Erythroblast (primary cell): ENCODE measurements around the gene OTUD5.

Experiments used
- GATA1 ChIP-seq: IDR thresholded peaks from 2 replicates; pipeline ENCODE4 v1.6.1; 2011; ENCODE audit warnings: low read depth, mild to moderate bottlenecking, control low read depth, low read length, moderate library complexity
- POLR2A ChIP-seq: IDR thresholded peaks from 2 replicates; pipeline ENCODE4 v1.6.1; 2011; ENCODE audit warnings: mild to moderate bottlenecking, low read length

GRCh38 chrX:48968377-48968776 is 11.0 kb upstream of the OTUD5 start:
- TF ChIP-seq POLR2A (no peak), GATA1 (no peak)
